Stimulated activated CD8-positive, alpha-beta memory T cell treated with anti-CD3 and anti-CD28 coated beads, Interleukin-4, amount 100 ng/mL, for 24 hours (primary cell): ENCODE measurements around the gene SLC39A9.

Experiments
- DNase-seq: peaks from one replicate; pipeline ENCODE4 v3.0.0-alpha.2; 2020; ENCODE audit warnings: low read depth

SLC39A9 gene

DNA sequence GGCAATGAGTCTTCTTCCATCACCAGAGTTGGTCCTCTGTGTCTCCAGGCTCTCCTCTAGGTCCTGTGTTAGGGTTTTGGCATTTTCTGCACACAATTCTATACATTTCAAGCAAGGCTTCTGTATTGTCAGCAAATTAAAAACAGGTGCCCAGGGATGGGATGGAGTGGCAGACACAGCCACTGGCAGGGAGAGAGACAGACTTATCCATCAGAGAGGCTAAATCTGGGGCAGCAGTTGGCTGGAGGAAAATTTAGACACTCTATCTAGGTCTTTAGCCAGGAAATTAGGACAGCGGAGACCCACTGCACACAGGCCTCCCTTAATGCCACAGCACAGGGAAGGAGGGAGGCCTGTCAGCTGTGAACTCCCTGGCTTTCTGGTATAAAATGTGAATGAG is 106.3 kb downstream of the SLC39A9 start:
- DNase-seq = no peak

DNA sequence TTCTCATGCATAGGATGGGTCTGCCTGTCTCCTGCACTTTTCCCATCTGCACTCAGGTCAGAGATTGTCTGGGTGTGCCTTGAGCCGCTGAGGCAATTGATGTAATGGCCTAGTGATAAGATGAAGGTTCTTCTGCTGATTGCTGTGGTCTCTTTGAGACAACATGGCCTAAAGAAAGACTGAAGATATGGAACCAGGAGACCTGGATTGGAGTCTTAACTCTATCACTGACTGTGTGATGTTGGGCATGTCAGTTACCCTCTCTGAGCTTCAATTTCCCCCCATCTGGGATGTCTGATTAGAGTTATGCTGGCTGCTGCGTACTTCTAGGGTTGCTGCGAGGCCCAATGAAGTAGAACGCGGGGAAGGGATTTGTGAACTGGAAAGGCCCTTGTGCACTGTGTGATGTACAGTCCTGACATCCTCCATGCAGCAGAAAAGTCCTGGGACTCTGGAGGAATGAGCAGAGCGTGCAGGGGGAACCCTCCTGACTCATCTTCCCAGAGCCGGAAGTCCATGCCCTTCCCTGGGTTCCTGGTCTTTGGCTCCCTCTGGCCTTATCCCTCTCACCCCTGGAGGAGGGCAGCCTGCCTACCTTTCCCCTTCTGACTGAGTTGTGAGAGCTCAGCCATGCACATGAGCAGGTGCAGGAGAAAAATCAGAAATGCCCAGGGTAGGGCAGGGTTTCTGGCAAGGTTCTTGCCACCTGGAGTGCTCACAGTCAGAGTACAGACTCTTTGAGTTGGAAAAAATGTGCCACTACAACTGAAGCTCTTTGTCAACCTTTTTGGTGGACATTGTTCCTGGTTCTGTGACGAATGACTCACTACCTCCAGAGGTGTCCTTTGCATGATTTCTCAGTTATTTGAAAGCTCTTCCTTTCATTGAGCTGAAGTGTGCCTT is 107.1 kb downstream of the SLC39A9 start:
- no peak for DNase-seq

DNA sequence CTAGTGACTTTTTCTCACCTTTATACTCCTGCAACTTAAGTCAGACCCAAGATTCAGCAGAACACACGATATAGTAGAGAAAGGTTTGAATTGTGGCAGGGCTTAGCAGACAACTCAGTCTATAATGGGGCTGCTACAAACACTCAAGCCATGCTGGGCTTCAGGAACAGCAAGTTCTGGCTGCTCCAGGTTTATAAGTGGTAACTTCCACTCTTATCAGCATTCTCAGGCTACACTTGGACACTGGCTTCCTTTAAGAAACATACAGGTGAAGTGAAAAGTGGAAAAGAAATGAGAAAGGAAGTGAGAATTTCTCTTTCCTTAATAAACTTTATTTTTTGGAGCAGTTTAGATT is 107.7 kb downstream of the SLC39A9 start:
- DNase-seq = no peak
